Prostate gland (tissue), 2 donors: ENCODE results near the gene RBM20. TPM values are rescaled to one million over a fixed set of nuclear protein-coding genes. Genes with fewer than 3 reads are reported as not detected.

Source experiments
- DNase-seq: peaks from one replicate; pipeline ENCODE4 v3.0.0-alpha.2; 2019; ENCODE audit warnings: low spot score
- H3K27ac ChIP-seq, 2 donors: fragments of 200-600 bp; sonication (generic); 2 replicates each; pipeline ENCODE4 v1.5.1; 2017 to 2019
- H3K27me3 ChIP-seq: fragments of 200-600 bp; sonication (generic); replicated peaks from 2 replicates; pipeline ENCODE4 v1.5.1; 2019; ENCODE audit not compliant: insufficient read depth
- H3K36me3 ChIP-seq, 2 donors: fragments of 200-600 bp; sonication (generic); 1 replicate in 1 of 2; 2 replicates in 1 of 2; pipeline versions ENCODE4 v1.5.1 to v1.8.1; 2017 to 2019
- H3K4me1 ChIP-seq: fragments of 200-600 bp; sonication (generic); replicated peaks from 2 replicates; pipeline ENCODE4 v1.5.1; 2019
- H3K4me3 ChIP-seq, 2 donors: fragments of 200-600 bp; sonication (generic); 2 replicates each; pipeline ENCODE4 v1.5.1; 2017 to 2019
- H3K9me3 ChIP-seq: fragments of 200-600 bp; sonication (generic); 2 replicates; pipeline ENCODE4 v1.5.1; 2017
- POLR2A ChIP-seq: fragments of 450-650 bp; IDR thresholded peaks from one replicate; pipeline ENCODE4 v1.6.1; 2016; ENCODE audit warnings: antibody characterized with exemption, mild to moderate bottlenecking
- POLR2AphosphoS5 ChIP-seq: sonication (generic); formaldehyde crosslinking; IDR thresholded peaks from one replicate; pipeline ENCODE4 v1.6.1; 2017; ENCODE audit warnings: antibody characterized with exemption
- WGBS: methylation state at CpG from one replicate; pipeline ENCODE4 v1.1.5; 2018; 5-methylcytosine and 5-hydroxymethylcytosine counted together
- intact Hi-C: fragments of 100-400 bp; cut with DNase I; formaldehyde crosslinking; loops from one replicate; pipeline ENCODE4 v1.14.2; 2022
- total RNA-seq, 2 donors: library from RNA; depleted of rRNA; stranded (reverse); fragments of >200 nt; gene quantifications; one replicate each; pipeline ENCODE4 v1.1.0, GENCODE V29; 2016
- TF ChIP-seq, protein P1 (sequence below), 4 experiments: fragments of 200-600 bp in 2 of 4; fragments of 450-650 bp in 2 of 4; sonication (generic) in 2 of 4; IDR thresholded peaks; 1 replicate in 3 of 4; 2 replicates in 1 of 4; pipeline ENCODE4 v1.5.1; 2016 to 2019; ENCODE audit warnings: antibody characterized with exemption in 4 of 4, mild to moderate bottlenecking in 2 of 4, moderate library complexity in 2 of 4

The RBM20 gene
- total RNA-seq, 2 donors from 2014 or later = 0.41 to 2.8 TPM

DNA sequence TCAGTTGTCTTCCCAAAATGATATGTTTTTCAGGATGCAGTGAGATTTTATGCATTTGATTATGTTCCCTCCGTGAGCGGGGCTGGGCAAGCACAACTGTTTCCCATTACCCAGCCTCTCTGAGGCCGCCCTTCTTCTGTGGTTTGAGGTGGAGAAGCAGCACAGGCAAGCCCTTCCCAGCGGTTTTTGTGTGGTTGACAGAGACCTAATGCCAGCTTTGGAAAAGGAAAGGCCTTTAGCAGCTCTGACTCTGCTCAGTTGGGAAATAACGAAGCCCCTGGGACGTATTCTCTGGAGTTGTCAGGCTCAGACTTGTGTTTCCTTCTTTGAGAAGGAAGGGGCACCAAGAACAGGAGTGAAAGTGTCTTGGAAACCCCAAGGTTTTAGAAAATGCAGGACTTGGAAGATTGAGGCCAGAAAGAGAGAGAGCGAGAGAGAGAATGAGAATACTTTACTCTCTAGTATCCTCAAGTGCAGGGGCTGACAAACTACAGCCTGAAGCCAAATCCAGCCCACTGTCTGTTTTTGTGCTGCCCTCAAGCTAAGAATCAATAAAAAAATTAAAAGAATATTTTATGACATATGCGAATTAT lies 207.0 kb downstream of the RBM20 start:
- no peak overlapping the region for H3K4me3 ChIP-seq
- no peaks in the 10 kb centered on the region for H3K36me3 ChIP-seq
- intact Hi-C loops = no loop called here
- no peak for DNase-seq
- no peak overlapping the region for H3K27ac ChIP-seq
- H3K9me3 ChIP-seq = no peaks in the 10 kb centered on the region
- H3K27me3 ChIP-seq = no peaks in the 10 kb centered on the region
- 49% methylated on average over 8 of the region's 8 CpGs for WGBS
- TF ChIP-seq POLR2AphosphoS5 (no peak), POLR2A (no peak)
- TF ChIP-seq, protein P1, sequence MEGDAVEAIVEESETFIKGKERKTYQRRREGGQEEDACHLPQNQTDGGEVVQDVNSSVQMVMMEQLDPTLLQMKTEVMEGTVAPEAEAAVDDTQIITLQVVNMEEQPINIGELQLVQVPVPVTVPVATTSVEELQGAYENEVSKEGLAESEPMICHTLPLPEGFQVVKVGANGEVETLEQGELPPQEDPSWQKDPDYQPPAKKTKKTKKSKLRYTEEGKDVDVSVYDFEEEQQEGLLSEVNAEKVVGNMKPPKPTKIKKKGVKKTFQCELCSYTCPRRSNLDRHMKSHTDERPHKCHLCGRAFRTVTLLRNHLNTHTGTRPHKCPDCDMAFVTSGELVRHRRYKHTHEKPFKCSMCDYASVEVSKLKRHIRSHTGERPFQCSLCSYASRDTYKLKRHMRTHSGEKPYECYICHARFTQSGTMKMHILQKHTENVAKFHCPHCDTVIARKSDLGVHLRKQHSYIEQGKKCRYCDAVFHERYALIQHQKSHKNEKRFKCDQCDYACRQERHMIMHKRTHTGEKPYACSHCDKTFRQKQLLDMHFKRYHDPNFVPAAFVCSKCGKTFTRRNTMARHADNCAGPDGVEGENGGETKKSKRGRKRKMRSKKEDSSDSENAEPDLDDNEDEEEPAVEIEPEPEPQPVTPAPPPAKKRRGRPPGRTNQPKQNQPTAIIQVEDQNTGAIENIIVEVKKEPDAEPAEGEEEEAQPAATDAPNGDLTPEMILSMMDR (IDR thresholded peaks at IDR 0.05) = no peak
- no peaks in the 10 kb centered on the region for H3K4me1 ChIP-seq

DNA sequence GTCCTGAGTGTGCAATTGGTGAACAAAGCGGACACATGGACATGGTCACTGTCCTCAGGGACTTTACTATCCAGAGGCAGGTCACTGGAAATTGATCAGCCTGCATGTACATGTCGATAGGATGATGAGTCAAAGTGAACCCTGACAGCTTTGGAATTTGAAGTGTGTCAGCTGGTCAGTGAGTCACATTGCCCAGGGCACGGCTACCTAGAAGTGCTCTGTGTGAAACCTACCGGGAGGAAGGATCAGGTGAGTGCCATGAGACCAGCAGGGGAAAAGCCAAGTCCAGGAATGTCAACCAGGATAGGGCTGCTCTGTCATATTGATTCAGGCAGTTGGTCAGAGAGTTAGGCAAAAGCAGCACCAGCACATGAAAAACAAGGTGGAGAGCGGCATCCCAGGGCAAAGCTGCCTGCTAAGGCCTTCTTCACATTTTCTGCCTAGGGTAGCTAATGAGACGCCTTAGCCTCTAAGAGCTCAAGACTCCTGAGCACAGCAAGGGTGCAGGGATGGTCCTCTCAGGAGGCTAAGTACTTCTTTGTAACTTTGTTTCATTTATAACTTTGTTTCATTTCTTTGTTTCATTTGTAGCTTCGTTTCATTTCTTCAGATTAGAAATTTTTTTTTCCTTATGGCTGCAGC lies 208.2 kb downstream of the RBM20 start:
- TF ChIP-seq, protein P1 (IDR thresholded peaks at IDR 0.05) = no peak
- TF ChIP-seq POLR2AphosphoS5 = no peak
- no peak for TF ChIP-seq POLR2A
- no peaks in the 10 kb centered on the region for H3K4me1 ChIP-seq
- WGBS = 77% methylated on average over 7 of the region's 7 CpGs
- intact Hi-C loops = no loop called here
- no peak overlapping the region for H3K4me3 ChIP-seq
- H3K27me3 ChIP-seq = no peaks in the 10 kb centered on the region
- no peaks in the 10 kb centered on the region for H3K36me3 ChIP-seq
- DNase-seq = no peak
- no peaks in the 10 kb centered on the region for H3K9me3 ChIP-seq
- H3K27ac ChIP-seq = no peak overlapping the region

DNA sequence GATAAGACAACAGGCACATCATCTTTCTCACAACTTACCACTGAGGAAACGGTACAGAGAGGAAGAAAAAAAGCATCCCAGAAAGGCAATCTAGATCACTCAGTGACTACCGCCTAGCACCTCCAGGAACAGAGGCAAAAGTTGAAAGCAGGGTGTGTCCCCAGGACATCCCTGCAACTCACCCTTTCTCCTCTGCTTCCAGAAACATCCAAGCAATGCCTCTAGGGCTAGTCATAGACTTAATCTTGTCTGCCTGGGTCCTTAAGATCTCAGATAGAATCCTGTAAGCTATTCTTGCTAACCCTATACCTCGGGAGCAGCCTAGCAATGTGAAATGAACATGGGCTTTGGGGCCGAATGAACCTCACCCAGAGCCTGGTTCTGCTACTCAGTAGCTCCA lies 208.8 kb downstream of the RBM20 start:
- no peak for TF ChIP-seq POLR2AphosphoS5
- TF ChIP-seq, protein P1 (IDR thresholded peaks at IDR 0.05) = no peak
- TF ChIP-seq POLR2A = no peak
- WGBS = 85% methylated on average over 4 of the region's 4 CpGs
- Histone ChIP-seq H3K27ac (no peak overlapping the region), H3K9me3 (no peaks in the 10 kb centered on the region), H3K36me3 (no peaks in the 10 kb centered on the region), H3K4me3 (no peak overlapping the region), H3K27me3 (no peaks in the 10 kb centered on the region), H3K4me1 (peaks cover 3% of the 10 kb centered on the region)
- DNase-seq = no peak
- intact Hi-C loops = no loop called here

DNA sequence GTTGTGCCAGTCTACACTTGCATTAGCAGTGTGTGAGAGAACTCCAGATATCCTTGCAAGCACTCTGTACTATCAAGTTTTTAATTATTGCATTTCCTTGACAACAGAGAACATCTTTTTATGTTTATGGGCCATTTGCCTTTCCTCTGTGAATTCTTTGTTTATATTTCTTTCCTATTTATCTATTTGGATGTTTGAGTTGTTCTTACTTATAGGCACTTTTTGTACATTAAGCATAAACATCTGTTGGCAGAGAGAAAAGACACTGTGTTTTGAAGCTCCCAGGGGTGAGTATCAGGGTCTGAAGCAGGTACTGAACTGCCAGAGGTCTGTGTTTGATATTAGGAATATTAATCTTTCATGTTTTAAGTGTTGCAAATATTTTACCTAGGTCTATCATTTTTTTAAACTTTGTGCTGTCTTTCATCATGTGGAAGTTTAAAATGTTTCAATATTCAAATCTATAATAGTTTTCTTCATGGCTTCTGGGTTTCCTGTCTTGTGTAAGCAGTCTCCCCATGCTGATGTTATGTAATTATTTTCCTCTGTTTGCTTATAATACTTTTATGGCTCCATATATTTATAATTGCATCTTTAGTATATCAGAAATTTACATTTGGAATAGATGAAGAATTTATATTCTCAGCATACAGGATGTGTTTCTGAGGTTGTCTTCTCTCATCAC lies 209.9 kb downstream of the RBM20 start:
- Histone ChIP-seq H3K27ac (peak overlapping the region in 1 of 2 donors; percentile 10), H3K27me3 (no peaks in the 10 kb centered on the region), H3K9me3 (no peaks in the 10 kb centered on the region), H3K4me3 (no peak overlapping the region), H3K4me1 (peaks cover 8% of the 10 kb centered on the region), H3K36me3 (no peaks in the 10 kb centered on the region)
- intact Hi-C loops = no loop called here
- DNase-seq = no peak
- TF ChIP-seq POLR2A = no peak

DNA sequence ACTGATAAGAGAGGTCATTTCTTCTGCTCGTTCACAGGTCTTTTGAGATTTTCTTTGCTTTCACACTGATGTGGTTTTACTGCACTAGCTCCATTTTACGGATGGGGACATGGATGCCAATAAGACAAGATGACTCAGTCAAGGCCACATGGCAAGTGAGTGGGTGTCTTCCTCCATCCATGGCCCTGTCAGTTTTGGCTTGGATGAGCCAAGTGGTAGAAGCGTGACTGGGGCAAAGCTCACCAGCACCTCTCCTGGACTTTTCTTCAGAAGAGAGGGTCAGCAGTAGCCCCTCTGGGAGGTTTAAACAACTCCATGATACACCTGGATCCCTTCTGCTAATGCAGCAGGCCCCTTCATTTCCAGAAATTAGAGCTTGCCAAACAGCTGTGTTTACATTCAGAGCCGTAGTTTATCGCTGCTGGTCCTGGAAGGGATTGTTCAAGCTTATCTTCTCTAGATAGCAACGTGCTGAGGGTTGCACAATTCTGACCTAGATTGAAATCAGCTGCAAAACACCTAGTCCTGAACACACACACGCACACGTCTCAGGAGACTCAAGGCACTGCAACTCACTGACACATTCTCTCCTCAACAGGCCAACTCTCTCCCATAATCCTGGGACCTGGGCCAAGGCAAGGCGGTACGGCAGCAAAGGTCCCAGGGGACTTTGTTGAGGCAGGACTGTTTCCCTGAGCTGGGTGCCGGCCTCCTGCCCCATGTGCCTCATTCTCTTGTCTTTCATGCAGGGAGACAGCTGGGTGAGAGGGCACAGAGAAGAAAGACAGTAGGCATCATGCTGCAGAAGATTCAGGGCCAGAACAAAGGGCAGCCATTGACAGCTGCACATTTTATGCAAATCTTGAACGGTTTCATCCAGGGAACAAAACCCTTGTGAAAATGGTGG lies 213.4 kb downstream of the RBM20 start:
- no peaks in the 10 kb centered on the region for H3K36me3 ChIP-seq
- peak; percentile 65 for DNase-seq
- peak overlapping the region; percentile 32 to 66 for H3K27ac ChIP-seq
- H3K27me3 ChIP-seq = no peaks in the 10 kb centered on the region
- H3K9me3 ChIP-seq = no peaks in the 10 kb centered on the region
- intact Hi-C loops = no loop called here
- H3K4me3 ChIP-seq = no peak overlapping the region
- TF ChIP-seq POLR2AphosphoS5 (peak; percentile 82), POLR2A (no peak)
- 30% methylated on average over 12 of the region's 12 CpGs for WGBS
- H3K4me1 ChIP-seq = peaks cover 11% of the 10 kb centered on the region
